GM18951 (cell line): ENCODE results near the gene PFKFB2.

Experiments
- POLR2A ChIP-seq: IDR thresholded peaks from 4 replicates; pipeline ENCODE4 v1.6.1; 2011; ENCODE audit warnings: mild to moderate bottlenecking; ENCODE audit not compliant: insufficient read length, insufficient read depth; ENCODE audit errors: extremely low read depth
- in situ Hi-C: fragments of 300-500 bp; cut with MboI; formaldehyde crosslinking; loops from one replicate; pipeline ENCODE4 v1.12.0; 2022; ENCODE audit warnings: low sequenced_read_pairs, mixed read lengths, inconsistent platforms; ENCODE audit not compliant: unreplicated experiment

Gene PFKFB2

DNA sequence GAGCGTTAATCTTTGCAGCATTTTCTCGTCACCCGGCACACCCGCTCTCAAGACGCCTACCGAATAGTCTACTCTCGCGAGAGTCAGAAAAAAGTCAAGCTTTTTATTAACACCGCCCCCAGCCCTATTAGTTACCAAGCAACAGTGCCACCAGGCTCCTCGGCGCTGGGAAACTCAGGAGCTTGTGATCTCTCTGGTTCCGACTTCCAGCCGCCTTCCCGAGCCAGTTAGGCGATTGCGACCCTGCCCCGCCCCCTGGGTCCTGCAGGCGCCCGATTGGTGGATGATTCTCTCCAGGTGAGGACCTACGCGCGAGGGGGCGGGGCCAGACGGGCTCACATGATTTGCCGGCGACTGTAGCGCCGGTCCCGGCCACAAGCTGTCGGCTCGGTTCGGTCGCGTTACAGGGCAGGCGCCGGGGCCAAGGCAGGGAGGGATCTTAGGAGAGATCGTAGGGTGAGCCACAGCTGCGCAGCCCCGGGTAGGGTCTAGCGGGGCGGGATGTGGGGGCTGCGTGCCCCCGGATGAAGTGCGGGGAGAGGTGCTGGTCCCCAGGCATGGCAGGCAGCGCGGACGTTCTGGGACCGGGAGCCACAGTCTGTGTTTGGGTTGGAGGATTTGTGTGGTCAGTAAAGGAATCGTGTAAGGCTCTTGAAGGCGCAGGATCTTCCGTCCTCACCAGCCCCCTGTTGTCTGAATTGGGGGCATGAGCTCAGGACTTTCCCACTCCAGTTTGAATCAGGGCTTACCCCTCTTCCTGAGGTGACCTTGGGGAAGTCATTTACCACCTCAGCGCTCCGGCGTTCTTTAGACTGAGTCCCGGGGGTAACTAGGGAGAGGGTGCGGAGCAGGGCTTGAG, at the start of gene PFKFB2:
Gene PFKFB2, plus strand, starts transcription at position 365 of the 859 bp plus-strand sequence. CDS start 1,443 bp downstream, outside the sequence.
- in situ Hi-C loops: no loop called here
- TF ChIP-seq POLR2A: peak; percentile 71

DNA sequence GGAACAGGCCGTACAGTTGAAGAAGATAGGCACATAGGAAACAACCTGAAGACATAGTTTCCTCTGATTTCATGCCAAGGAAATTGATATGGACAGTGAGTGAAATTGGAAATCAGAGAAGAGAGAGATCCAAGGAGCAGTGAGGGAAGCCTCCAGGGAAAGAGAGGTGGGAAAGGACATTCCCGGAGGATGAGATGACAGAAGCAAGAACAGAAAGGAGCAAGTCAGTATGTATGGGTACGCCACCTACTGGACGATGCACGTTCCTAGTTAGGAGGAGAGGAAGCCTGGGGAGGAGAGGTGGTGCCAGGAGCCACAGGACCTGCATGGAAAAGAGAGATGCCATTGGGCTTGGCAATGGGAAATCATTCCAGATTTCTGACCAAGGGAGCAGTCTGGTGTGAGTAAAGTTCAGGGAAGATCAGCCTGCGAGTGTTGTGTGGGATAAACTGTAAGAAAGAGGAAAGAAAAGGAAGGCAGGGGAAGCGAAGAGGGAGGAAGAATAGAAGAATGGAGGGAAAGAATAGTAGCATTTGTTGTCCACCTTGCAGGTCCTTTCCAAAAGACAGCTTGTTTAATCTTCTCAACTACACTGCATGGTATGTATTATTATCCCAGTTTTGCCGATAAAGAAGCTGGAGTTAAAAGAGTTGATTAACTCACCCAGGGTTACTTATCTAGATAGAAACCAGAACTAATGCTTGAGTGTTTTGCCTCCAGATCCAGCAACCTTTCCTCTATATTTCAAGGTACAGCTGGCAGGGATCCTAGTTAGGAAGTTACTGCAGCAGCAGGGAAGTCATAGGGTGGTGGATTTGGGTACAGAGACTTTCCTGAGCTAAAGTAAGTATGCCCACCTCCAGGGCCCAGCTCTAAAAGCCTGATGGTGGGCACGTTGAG, 47.9 kb upstream of the PFKFB2 start:
- in situ Hi-C loops: no loop called here

DNA sequence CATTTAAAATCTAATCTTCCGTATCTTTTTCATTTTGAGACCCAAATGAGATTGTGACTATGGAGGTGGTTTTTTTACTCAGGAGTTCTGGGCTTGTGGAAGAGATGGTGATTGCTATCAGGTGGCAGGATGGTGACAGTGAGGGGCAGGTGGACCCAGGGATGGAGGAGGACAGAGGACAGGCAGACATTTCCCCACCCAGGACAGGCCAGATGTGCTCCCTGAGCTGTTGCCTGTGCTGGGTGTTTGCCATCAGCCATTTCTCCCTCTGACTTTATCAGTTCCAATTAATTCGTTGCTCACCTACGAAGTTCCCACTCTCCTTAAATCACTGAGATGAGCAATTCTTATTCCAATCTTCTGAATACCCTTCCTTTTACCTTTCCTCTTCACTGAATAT, 47.0 kb upstream of the PFKFB2 start:
- no peak for TF ChIP-seq POLR2A
- in situ Hi-C loops: no loop called here

More for the DNA sequence above, 47.9 kb upstream of the PFKFB2 start:
- no peak for TF ChIP-seq POLR2A

DNA sequence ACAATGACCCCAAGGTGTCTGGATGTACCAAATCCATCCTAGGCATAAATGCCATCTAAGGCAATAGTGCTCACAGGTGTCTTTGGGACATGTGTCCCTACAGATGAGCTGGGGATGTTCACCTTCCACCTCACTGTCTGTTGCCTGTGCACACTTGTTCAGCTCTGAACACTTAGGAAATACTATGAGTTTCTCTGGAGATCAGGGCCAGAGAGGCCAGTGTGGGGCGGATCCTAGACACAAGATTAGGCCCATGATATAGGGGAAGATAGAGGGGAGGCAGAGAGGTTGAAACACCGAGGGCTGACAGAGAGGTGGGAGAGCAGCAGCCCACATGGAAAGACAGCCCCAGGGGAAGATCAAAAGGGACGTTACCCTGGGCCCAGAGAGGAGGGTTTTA, 46.2 kb upstream of the PFKFB2 start:
- TF ChIP-seq POLR2A: no peak
- in situ Hi-C loops: no loop called here

DNA sequence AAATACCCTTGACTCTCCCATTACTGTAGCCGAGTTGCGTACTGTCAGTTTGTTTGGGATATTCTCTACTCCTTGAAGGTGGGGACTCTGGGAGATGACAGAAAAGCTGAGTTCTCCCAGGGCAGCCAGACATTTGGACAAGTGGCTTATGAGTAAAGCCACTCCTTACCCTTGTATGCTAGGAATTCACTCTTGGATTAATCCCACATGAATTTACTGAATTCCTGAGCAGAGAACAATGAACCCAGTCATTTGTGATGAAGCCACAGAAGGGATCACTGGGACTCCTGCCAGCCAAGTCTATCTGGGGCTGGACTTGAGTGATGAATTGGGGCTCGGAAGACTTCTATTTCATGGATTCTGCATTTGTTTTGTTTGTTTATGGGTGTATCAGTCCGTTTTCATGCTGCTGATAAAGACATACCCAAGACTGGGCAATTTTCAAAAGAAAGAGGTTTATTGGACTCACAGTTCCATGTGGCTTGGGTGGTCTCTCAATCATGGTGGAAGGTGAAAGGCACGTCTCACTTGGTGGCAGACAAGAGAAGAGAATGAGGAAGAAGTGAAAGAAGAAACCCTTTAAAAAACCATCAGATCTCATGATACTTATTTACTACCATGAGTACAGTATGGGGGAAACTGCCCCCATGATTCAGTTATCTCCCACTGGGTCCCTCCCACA, 45.6 kb upstream of the PFKFB2 start:
- no peak for TF ChIP-seq POLR2A
- in situ Hi-C loops: no loop called here

DNA sequence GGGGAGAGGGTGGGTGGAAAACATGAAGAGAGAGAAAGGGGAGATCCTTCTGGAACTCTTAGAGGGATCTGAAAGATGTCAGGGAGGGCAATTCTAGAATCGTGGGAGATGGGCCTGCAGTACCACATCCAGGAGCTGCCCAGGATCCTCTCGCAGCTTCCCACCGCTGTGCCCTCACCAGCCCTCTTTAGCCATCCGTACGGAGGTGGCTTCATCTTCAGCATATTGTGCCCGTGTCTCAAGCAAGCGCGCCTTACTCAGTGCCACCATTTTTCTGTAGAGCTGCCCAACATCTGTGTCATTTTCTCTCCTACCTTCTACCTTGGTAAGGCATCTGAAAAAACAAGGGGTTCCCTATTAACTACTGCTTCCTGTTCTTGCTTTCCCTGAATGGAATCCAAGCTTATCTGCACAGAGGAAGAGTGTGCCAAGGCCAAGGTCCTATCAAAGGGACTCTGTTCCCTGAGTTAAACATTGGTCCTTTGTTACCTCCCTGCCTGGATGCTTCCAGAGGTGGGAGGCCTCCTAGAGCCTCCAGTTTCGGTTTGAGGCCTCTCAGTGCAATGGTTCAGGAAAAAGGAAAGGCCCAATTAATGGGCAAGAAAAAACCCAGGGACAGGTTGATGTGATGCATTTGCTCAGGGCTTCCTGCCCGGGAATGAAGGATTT, 43.8 kb upstream of the PFKFB2 start:
- in situ Hi-C loops: no loop called here
- no peak for TF ChIP-seq POLR2A

DNA sequence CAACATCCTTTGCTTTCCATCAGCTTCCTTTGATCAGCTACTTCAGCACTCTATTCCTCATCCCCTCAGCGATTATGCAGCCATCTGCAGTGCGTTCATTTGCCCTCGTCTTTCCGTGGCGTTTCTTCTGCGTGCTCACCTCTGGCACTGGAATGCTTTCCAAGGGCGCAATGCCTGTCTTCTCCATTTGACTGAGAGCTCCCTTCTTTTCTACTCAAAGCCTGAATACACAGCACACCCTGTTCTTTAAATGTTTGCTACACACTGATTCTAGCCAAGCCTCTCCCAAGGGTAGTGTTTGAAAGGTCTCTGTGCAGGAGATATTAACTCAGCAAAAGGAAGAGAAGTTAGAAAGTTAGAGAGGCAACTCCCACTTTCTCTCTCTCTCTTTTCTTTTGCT, 43.1 kb upstream of the PFKFB2 start:
- in situ Hi-C loops: no loop called here
- no peak for TF ChIP-seq POLR2A

DNA sequence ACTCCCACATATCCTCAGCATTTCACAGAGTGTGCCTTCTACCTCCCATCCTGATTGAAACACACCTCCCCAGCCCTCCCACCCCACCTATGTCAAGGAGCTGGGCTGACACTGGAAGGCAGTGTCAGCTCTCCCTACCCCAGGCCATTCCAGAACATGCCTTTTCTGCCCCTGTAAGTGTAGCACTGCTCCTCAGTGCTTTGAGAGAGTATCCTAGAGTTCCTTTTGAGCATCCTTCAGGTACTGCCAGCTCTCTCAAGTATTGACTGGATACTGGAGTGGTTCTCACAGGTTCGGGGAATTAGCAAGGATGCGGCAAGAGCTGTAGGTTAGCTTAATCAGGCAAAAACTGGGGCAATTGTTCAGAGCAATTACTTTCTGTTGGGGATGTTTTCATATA, 42.3 kb upstream of the PFKFB2 start:
- TF ChIP-seq POLR2A: no peak
- in situ Hi-C loops: no loop called here

DNA sequence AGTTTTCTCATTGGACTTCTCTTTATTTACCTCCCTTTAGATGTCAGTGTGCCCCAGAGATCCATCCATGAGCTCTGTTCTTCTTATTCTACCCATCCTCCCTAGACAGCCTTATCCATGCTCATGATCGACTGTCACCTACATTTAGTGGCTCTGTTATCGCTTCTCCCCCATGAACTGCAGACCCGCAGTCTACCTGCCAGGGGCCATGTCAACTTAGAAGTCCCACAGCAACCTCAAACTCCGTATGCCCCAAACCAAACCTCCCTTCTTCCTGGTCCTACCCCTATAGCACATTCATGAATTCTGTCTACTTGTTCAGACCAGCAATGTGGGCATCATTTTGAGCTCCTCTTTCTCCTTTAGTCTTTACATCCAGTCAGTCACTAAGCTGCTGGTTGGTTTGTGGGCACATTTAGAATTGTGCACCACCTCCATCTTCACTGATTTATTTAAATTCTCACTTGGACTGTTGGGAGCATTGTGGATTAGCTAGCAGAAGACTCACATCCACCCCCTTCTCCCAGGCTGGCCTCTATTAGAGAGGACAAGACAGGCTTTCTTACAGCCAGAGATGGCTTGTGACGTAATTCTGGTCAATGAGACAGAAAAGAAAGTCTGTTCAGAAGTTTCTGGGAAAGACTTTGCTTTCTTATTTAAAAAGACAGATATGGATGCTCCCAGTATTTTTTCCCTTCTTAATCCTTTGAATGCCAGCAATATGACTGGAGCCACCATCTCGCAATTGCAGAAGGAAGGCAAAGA, 39.6 kb upstream of the PFKFB2 start:
- in situ Hi-C loops: no loop called here
- TF ChIP-seq POLR2A: no peak

DNA sequence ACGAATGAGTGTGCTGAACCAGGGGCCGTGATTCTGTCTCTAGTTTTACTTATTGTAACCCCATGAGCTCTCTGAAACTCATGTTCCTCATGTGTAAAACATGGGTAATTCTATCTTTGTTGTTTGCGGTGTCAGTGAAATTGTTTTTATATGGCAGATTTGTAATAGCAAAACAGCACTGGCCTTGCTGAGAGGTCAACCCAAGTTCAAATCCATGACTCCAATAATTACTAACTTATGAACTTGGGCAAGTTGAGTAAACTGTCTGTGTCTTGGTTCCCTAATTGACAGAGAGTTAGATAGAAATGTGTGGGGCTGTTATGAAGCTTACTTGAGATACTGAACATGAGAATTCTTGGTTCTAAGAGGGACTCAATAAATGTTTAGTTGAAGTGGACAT, 38.3 kb upstream of the PFKFB2 start:
- TF ChIP-seq POLR2A: no peak
- in situ Hi-C loops: no loop called here

DNA sequence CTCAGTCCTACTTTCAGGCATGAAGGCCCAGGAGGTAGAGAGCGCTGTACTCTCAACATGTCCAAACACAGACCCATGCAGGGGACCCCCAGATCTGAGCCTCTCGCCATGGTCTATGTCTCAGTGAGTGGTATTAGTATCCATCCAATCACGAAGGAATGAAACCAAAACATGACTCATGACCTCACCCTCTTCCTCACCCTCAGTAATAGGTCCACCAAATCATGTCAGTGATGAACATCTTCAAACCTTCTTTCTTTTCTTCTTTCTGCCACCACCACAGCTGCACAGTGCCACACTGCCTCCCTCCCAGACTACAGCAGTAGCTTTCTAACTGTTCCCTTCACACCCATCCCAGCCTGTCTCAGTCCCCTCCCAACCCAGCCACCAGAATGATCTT, 37.3 kb upstream of the PFKFB2 start:
- in situ Hi-C loops: no loop called here

More for the DNA sequence above, 37.3 kb upstream of the PFKFB2 start:
- TF ChIP-seq POLR2A: no peak
